Measurements from ENCODE around the gene VRK1. TPM values are rescaled to one million over a fixed set of nuclear protein-coding genes. Genes with fewer than 3 reads are reported as not detected.

VRK1 gene
- total and polyA plus RNA-seq, 2 of the 4 experiments (the other 2 are of a cell fraction), result 14.2 to 19.9 TPM

- peaks cover 3% of the 10 kb centered on the region; the same call in 1 of the 2 replicates for H3K9me3 ChIP-seq (ENCODE audit: control insufficient read depth, insufficient read depth, low read length)
- H3K4ac ChIP-seq (ENCODE audit: low read depth, low read length), result no peak overlapping the region
- H2BK120ac ChIP-seq (ENCODE audit: low read depth, low read length), result no peak overlapping the region
- no TSS peak for BruUV-seq (replicated peaks)
- H3K9ac ChIP-seq (ENCODE audit: low read depth, low read length), result no peak overlapping the region
- H4K5ac ChIP-seq (ENCODE audit: low read depth, low read length), result no peak overlapping the region
- intact Hi-C loops (cut with micrococcal nuclease), result no loop called here
- TF ChIP-seq RAD21 (IDR thresholded peaks at IDR 0.05; ENCODE audit: low read length), result no peak
- no peak for TF ChIP-seq ELK1 (IDR thresholded peaks at IDR 0.05; ENCODE audit: borderline replicate concordance, low read depth, low read length)
- TF ChIP-seq USF2 (IDR thresholded peaks at IDR 0.05; ENCODE audit: low read depth, low read length), result no peak
- no peak for TF ChIP-seq POLR2A (IDR thresholded peaks at IDR 0.05; ENCODE audit: low read depth, low read length)
- TF ChIP-seq MAFK (IDR thresholded peaks at IDR 0.05; ENCODE audit: low read depth, low read length), result no peak
- no peak for TF ChIP-seq CTCF (conservative IDR thresholded peaks at IDR 0.05; ENCODE audit: low read depth, low read length)
- TF ChIP-seq RCOR1 (IDR thresholded peaks at IDR 0.05; ENCODE audit: insufficient replicate concordance, low read length), result no peak
- TF ChIP-seq NFE2L2 (IDR thresholded peaks at IDR 0.05; ENCODE audit: low read depth, low read length), result no peak
- TF ChIP-seq MAZ (IDR thresholded peaks at IDR 0.05; ENCODE audit: borderline replicate concordance, low read depth, low read length), result no peak
- TF ChIP-seq RFX5 (IDR thresholded peaks at IDR 0.05; ENCODE audit: low read depth, low read length), result no peak
- TF ChIP-seq FOS (IDR thresholded peaks at IDR 0.05; ENCODE audit: low read depth, low read length), result no peak
- no peak for TF ChIP-seq MXI1 (IDR thresholded peaks at IDR 0.05; ENCODE audit: borderline replicate concordance, low read depth, low read length)
- TF ChIP-seq CEBPB (IDR thresholded peaks at IDR 0.05; ENCODE audit: low read depth, low read length), result no peak
- TF ChIP-seq CHD1 (IDR thresholded peaks at IDR 0.05; ENCODE audit: low read depth, low read length), result no peak
- TF ChIP-seq BHLHE40 (IDR thresholded peaks at IDR 0.05; ENCODE audit: low read depth, low read length), result no peak
- no peak for TF ChIP-seq SMC3 (IDR thresholded peaks at IDR 0.05; ENCODE audit: low read depth, low read length)
- H4K20me1 ChIP-seq (ENCODE audit: insufficient read depth, low read length), result no peaks in the 10 kb centered on the region
- H3K56ac ChIP-seq (ENCODE audit: extremely low read depth, insufficient read depth, low read length), result no peak overlapping the region
- no peak overlapping the region for H2AK5ac ChIP-seq (ENCODE audit: low read depth, low read length)
- H3K9me1 ChIP-seq (ENCODE audit: insufficient read depth, low read length), result no peaks in the 10 kb centered on the region
- no peak overlapping the region for H3K18ac ChIP-seq (ENCODE audit: low read depth, low read length)
- dilution Hi-C loops (cut with HindIII; ENCODE audit: low sequenced_read_pairs, unreplicated experiment), result no loop called here
- DNase-seq (no peak), ATAC-seq (ENCODE audit: low read depth) (no peak)
- no peak overlapping the region for H2BK20ac ChIP-seq (ENCODE audit: low read depth, low read length)
- no peak overlapping the region for H3K27ac ChIP-seq (ENCODE audit: insufficient read depth, low read length)
- no peaks in the 10 kb centered on the region for H3K36me3 ChIP-seq (ENCODE audit: control insufficient read depth, insufficient read depth, low read length)
- H3K4me3 ChIP-seq (ENCODE audit: insufficient read depth, low read depth, low read length), result no peak overlapping the region
- POLR2A ChIA-PET (ENCODE audit: unreplicated experiment), result no interaction called here
- no CpG with 5 or more reads among the region's 1 CpG for WGBS, 2 experiments (ENCODE audit: extremely low coverage in 2 of 2, insufficient read length in 1 of 2)
- no peak overlapping the region for H2AK9ac ChIP-seq (replicated peaks; ENCODE audit: low read depth, low read length, poor library complexity)
- H3K23ac ChIP-seq (ENCODE audit: low read depth, low read length), result no peak overlapping the region
- H2BK15ac ChIP-seq (ENCODE audit: low read depth, low read length), result no peak overlapping the region
- no peaks in the 10 kb centered on the region for H3K27me3 ChIP-seq (ENCODE audit: control insufficient read depth, insufficient read depth, low read length)
- no peaks in the 10 kb centered on the region for H3K4me1 ChIP-seq (ENCODE audit: control insufficient read depth, insufficient read depth, low read length)
- no peak overlapping the region for H2AFZ ChIP-seq (replicated peaks; ENCODE audit: low read length, poor library complexity)
- no peak overlapping the region for H3K4me2 ChIP-seq (ENCODE audit: low read depth, low read length)
- H4K8ac ChIP-seq (ENCODE audit: low read depth in 2 of 2, low read length in 2 of 2), result no peak overlapping the region
- H2BK5ac ChIP-seq (ENCODE audit: low read depth, low read length, poor library complexity, severe bottlenecking), result no peak overlapping the region
- in situ Hi-C loops (cut with MboI; ENCODE audit: low sequenced_read_pairs), result no loop called here
- no peak overlapping the region for H3K14ac ChIP-seq (replicated peaks; ENCODE audit: low read depth, low read length)
- CTCF ChIA-PET, result no interaction called here
- H3K79me1 ChIP-seq (ENCODE audit: low read depth in 1 of 2, low read length in 2 of 2), result no peaks in the 10 kb centered on the region
- no peak overlapping the region for H4K91ac ChIP-seq (ENCODE audit: insufficient read depth, low read depth, low read length)
These were observed 112.7 kb downstream of the VRK1 start for GRCh38 chr14:96909841-96910364.
